Activated CD8-positive, alpha-beta memory T cell treated with anti-CD3 and anti-CD28 coated beads, Interleukin-2, amount 50 U/mL, for 1 hour (primary cell): ENCODE data around the gene PXT1.

Experiments used
- DNase-seq: peaks from one replicate; pipeline ENCODE4 v3.0.0-alpha.2; 2020; ENCODE audit errors: extremely low read depth

The PXT1 gene

GRCh38 chr6:36346486-36347273, 96.0 kb downstream of the PXT1 start:
- no peak for DNase-seq

GRCh38 chr6:36345681-36346466, 96.8 kb downstream of the PXT1 start:
- DNase-seq, result no peak

- DNase-seq, result no peak
Observed at GRCh38 chr6:36343109-36343680, 99.5 kb downstream of the PXT1 start.

GRCh38 chr6:36340618-36341454, 101.8 kb downstream of the PXT1 start:
- DNase-seq, result peak; percentile 35
